Peyer's patch (tissue), 4 donors: ENCODE results near the gene KRT1.
"Not testable (repeated sequence)": the region's sequence is repeated elsewhere in the genome, so short reads cannot be mapped to it uniquely, and the experiment has no call there.

Experiments used
- CTCF ChIP-seq, 6 experiments: fragments of 450-650 bp in 4 of 6; fragments of 200-600 bp in 2 of 6; sonication (generic) in 1 of 6; IDR thresholded peaks; one replicate each; pipeline ENCODE4 v1.5.1; 2017 to 2019; ENCODE audit warnings: antibody characterized with exemption in 6 of 6, mild to moderate bottlenecking in 3 of 6, moderate library complexity in 1 of 6
- POLR2A ChIP-seq, 2 donors: fragments of 450-650 bp; IDR thresholded peaks; one replicate each; pipeline ENCODE4 v1.5.1; 2017; ENCODE audit warnings: antibody characterized with exemption in 2 of 2, mild to moderate bottlenecking in 2 of 2, moderate library complexity in 2 of 2

- TF ChIP-seq POLR2A, CTCF (IDR thresholded peaks at IDR 0.05): not testable (repeated sequence)
Observed at GRCh38 chr12:52712122-52712521, 31.9 kb upstream of the KRT1 start.
